ENCODE measurements around the gene CACNB2. TPM values are rescaled to one million over a fixed set of nuclear protein-coding genes. Genes with fewer than 3 reads are reported as not detected.

The CACNB2 gene
- total RNA-seq, 1 donor from 2014 or later: 7.6 TPM

DNA sequence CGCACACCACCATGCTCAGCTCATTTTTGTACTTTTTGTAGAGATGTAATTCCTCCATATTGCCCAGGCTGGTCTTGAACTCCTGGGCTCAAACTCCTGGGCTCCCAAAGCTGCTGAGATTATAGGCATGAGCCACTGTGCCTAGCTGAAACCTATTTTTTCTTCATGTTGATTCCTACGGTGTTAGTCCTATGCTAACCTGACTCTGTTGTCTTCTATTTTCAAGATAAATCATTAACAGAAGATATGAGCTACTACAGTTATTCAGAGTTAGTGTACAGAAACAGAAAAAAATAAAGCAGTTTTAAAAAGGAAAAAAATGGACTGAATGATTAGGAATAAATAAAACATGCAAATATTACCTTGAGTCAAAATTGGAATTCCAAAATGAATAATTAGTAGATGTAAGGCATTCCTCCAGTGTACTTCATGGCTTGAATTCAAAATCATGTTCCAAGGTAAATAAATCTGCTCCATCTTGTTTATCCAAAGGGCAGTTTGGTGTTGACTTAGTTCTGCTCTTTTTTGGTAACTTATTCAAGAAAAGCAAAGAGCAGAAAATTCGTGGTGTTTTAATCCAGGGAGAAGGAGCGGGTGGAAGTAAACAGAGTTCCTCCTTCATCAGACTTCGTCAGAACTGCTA lies 185.8 kb downstream of the CACNB2 start:
- Mint-ChIP-seq H3K4me1 (ENCODE audit: unreplicated experiment) (no peaks in the 10 kb centered on the region), H3K27ac (no peak overlapping the region), H3K4me3 (no peak overlapping the region), H3K27me3 (no peaks in the 10 kb centered on the region), H3K36me3 (no peaks in the 10 kb centered on the region), H3K9me3 (no peaks in the 10 kb centered on the region)
- TF ChIP-seq, protein P1, sequence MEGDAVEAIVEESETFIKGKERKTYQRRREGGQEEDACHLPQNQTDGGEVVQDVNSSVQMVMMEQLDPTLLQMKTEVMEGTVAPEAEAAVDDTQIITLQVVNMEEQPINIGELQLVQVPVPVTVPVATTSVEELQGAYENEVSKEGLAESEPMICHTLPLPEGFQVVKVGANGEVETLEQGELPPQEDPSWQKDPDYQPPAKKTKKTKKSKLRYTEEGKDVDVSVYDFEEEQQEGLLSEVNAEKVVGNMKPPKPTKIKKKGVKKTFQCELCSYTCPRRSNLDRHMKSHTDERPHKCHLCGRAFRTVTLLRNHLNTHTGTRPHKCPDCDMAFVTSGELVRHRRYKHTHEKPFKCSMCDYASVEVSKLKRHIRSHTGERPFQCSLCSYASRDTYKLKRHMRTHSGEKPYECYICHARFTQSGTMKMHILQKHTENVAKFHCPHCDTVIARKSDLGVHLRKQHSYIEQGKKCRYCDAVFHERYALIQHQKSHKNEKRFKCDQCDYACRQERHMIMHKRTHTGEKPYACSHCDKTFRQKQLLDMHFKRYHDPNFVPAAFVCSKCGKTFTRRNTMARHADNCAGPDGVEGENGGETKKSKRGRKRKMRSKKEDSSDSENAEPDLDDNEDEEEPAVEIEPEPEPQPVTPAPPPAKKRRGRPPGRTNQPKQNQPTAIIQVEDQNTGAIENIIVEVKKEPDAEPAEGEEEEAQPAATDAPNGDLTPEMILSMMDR (conservative IDR thresholded peaks at IDR 0.05): no peak
- DNase-seq (ENCODE audit: extremely low spot score, unreplicated experiment): no peak

DNA sequence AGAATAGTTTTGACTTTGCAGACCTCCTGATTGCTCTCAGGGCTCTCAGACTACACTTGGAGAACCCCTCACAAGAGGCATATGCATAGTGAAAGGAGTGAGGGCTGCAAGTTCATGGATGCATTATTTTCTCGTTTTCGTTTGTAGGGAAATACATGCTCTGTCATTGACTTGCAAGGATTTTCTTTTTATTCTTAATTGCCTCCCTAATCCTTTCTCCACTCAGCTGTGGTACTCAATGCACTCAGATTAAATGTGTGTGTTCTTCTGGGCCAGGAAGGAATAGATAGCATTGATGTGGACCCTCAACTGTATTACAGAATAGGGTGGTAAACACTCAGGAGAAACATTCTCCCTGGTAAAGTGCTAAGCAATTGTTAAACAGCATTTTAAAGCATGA lies 188.7 kb downstream of the CACNB2 start:
- Mint-ChIP-seq H3K9me3 (no peaks in the 10 kb centered on the region), H3K4me1 (ENCODE audit: unreplicated experiment) (peaks cover 5% of the 10 kb centered on the region), H3K36me3 (no peaks in the 10 kb centered on the region), H3K4me3 (no peak overlapping the region), H3K27me3 (peaks cover 4% of the 10 kb centered on the region), H3K27ac (no peak overlapping the region)
- TF ChIP-seq, protein P1 (conservative IDR thresholded peaks at IDR 0.05): no peak
- DNase-seq (ENCODE audit: extremely low spot score, unreplicated experiment): no peak

DNA sequence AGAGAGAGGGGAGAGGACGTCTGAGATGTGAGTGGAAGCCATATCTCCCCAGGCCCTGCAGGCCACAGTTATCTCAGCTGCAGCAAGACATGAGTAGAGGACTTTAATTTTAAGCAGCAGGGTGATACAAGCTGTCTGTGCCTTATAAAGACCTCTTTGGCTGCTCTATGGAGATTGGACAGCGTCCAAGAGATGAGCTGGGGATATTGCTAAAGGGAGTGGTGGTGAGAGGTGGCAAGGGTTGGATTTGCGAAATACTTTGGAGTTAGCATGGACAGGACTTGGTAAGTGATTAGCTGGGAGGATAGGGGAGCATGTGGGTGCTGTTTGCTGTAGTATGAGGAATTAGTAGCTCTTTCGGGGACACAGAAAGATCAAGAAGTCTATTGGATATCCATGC lies 191.8 kb downstream of the CACNB2 start:
- no peak for DNase-seq (ENCODE audit: extremely low spot score, unreplicated experiment)
- no peaks in the 10 kb centered on the region for H3K36me3 Mint-ChIP-seq
- H3K4me3 Mint-ChIP-seq: no peak overlapping the region
- peaks cover 5% of the 10 kb centered on the region for H3K4me1 Mint-ChIP-seq (ENCODE audit: unreplicated experiment)
- no peaks in the 10 kb centered on the region for H3K9me3 Mint-ChIP-seq
- TF ChIP-seq, protein P1 (conservative IDR thresholded peaks at IDR 0.05): no peak
- peaks cover 4% of the 10 kb centered on the region for H3K27me3 Mint-ChIP-seq
- H3K27ac Mint-ChIP-seq: no peak overlapping the region

DNA sequence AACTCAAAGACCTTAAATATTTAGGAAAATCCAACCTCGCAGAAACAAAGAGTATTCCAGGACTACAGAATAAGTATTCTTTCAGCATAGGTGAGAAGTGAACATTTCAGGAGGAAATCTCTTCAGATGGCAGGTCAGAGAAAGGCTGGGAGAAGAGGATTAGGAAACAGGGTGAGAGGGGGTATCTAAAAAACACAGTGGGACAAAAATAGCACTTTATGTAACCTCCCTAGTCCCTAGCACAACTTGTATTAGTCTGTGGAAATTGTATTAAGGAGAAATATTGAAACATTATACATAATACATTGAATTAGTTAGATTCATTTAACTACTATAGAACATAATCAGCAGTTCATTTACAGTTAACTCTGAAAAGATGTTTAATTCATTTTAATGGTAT lies 192.3 kb downstream of the CACNB2 start:
- no peak overlapping the region for H3K4me3 Mint-ChIP-seq
- no peaks in the 10 kb centered on the region for H3K36me3 Mint-ChIP-seq
- no peak for DNase-seq (ENCODE audit: extremely low spot score, unreplicated experiment)
- peaks cover 4% of the 10 kb centered on the region for H3K27me3 Mint-ChIP-seq
- H3K4me1 Mint-ChIP-seq (ENCODE audit: unreplicated experiment): peaks cover 5% of the 10 kb centered on the region
- H3K27ac Mint-ChIP-seq: no peak overlapping the region
- TF ChIP-seq, protein P1 (conservative IDR thresholded peaks at IDR 0.05): no peak
- H3K9me3 Mint-ChIP-seq: no peaks in the 10 kb centered on the region

DNA sequence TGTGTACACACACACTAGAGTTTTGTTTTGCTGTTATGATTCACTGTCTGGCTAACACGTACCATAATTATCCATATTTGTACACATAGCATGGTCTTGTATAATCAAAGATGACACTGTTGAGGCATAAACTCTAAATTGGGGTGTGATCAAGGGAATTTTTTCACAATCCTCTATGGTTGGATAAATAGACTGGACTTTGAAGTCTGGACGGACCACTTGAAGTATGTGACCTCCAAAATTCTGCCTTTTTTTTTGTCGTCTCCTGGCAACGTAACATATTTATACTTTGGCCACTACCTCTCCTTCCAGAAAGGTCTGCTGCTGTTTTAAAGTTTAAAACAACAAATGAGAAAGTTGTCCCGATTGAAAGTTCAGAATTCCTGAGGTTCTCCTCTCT lies 193.4 kb downstream of the CACNB2 start:
- Mint-ChIP-seq H3K27me3 (peaks cover 4% of the 10 kb centered on the region), H3K9me3 (no peaks in the 10 kb centered on the region), H3K4me3 (no peak overlapping the region), H3K4me1 (ENCODE audit: unreplicated experiment) (peaks cover 5% of the 10 kb centered on the region), H3K36me3 (no peaks in the 10 kb centered on the region), H3K27ac (no peak overlapping the region)
- TF ChIP-seq, protein P1 (conservative IDR thresholded peaks at IDR 0.05): no peak
- no peak for DNase-seq (ENCODE audit: extremely low spot score, unreplicated experiment)
